GM12891 (cell line): Measurements from ENCODE around the gene SYPL1.

ENCODE experiments used
- POLR2A ChIP-seq: IDR thresholded peaks from 2 replicates; pipeline ENCODE4 v1.6.1; 2011; ENCODE audit warnings: low read depth, low read length, control low read depth
- POLR2AphosphoS5 ChIP-seq: IDR thresholded peaks from 2 replicates; pipeline ENCODE4 v1.6.1; 2011; ENCODE audit warnings: low read depth, low read length, control low read depth
- POU2F2 ChIP-seq: IDR thresholded peaks from 2 replicates; pipeline ENCODE4 v1.6.1; 2011; ENCODE audit warnings: low read depth, mild to moderate bottlenecking, control low read depth, low read length, moderate library complexity
- TAF1 ChIP-seq: IDR thresholded peaks from 2 replicates; pipeline ENCODE4 v1.6.1; 2011; ENCODE audit warnings: low read depth, low read length, control low read depth

DNA sequence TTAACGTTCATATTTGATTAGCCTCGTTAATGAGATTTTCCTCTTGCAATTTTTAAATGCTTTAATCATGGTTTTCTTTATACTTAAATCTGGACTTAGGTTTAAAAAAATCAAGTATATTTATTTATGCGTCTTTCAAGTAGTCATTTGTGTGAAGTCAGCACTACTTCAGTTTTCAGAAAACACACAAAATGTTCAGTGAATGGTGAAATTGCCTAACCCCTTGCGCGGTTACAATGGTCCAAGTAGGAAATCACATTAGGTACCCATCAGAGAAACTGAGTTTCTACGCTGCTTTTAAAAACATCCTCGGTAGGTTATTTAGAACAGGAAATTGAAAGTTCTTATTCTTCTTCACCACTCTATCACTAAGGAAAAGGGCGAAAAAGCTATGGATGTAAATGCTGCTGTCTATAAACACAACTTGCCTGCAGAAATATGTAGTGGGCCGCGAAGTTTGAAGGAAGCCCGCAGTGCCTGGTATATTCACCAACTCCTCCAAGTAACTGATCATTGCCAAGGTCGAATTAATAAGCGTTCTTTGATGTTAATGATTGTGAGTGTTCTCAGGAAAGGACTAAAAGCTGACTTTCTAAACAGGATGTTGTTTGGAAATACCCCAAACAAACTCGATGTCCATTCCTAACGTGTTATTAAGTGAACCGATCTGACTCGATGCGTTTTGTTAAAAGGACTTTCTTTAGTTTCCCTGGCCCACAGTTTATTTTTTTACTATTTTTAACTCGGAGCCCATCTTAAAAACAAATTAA is 1.0 kb downstream of the SYPL1 start:
- TF ChIP-seq POLR2A (no peak), POLR2AphosphoS5 (no peak), TAF1 (no peak), POU2F2 (no peak)
